D721Med (cell line): Measurements from ENCODE around the gene SLC16A4.
"Not testable (repeated sequence)": the region's sequence is repeated elsewhere in the genome, so short reads cannot be mapped to it uniquely, and the experiment has no call there.

Source experiments
- DNase-seq: peaks from one replicate; pipeline ENCODE4 v3.0.0; 2011; ENCODE audit warnings: low spot score; ENCODE audit not compliant: insufficient read length
- FAIRE-seq: peaks from 2 replicates; lab custom pipeline; 2011; peaks lifted over from hg19 to GRCh38; lab: Jason Lieb, UNC
- CTCF ChIP-seq: IDR thresholded peaks from 2 replicates; pipeline ENCODE4 v1.5.1; 2012; ENCODE audit warnings: mild to moderate bottlenecking, control low read depth; ENCODE audit not compliant: insufficient read depth; ENCODE audit errors: missing control alignments

SLC16A4 gene

DNA sequence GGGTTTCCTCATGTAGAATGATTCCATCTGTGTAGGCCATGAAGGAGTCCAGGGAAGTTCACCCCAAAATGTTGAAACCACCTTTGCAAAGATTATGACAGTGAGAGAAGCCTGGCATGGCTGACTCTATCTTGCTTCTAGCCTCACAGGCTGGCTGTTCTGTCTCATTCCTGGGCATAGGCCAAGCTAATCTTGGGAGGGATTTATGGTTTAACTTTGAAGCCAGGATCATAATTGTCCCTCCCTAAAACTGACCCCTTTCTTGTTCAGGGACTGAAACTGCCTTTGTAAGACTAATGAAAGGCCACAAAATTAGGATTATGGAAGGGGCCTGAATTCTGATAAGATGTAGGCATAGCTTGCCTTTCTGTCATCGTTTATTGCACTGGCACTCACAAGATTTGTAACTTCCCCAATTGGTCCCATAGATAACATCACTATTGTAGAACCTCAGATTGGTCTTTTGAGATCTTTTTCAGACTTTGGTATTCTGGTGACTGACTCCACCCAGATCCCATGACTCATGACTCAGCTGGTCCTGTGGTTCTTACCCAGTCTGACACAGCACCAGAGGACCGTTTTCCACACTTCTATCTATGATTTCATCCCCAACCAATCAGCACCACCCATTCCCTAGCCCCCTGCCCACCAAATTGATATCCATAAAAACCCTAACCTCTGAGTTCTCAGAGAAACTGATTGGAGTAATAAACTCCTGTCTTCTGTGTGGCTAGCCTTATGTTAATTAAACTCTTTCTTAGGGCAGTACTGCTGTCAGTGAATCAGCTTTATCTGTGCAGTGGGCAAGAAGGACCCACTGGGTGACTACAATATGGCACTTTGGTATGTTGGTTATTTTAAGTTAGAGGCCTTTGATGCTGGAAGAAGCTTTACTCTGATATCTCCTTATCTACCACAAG lies 30.3 kb upstream of the SLC16A4 start:
- DNase-seq = no peak
- TF ChIP-seq CTCF = no peak
- no peak for FAIRE-seq

DNA sequence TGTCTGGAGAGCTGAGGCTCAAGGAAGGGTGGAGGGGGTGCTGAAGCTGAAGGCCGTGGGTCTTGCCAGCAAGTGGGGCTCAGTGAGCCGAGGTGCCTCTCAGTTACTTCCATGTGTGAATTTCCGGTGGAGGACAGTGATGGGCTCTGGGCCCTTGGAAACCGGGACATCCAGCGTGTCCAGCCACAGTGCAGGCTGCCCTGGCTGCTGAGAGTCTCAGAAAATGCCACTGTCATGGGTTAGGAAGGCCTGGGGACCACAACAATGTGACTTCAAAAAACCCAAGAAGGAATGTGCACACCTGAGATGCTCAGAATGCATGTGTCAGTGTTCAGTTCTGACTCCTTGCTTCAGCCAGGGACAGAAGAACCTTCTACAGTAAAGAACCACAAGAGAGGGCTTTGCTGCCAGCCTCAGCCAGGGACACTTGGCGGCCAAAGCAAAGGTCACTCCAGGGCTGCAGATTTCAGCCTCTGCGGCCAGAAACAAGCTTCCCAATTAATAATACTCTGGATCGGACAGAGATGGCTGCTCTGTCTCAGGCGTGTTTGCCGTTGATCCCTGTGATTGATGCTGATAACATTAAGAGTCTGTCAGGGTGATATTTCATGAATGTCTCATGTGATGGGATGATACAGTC lies 29.3 kb upstream of the SLC16A4 start:
- no peak for FAIRE-seq

DNA sequence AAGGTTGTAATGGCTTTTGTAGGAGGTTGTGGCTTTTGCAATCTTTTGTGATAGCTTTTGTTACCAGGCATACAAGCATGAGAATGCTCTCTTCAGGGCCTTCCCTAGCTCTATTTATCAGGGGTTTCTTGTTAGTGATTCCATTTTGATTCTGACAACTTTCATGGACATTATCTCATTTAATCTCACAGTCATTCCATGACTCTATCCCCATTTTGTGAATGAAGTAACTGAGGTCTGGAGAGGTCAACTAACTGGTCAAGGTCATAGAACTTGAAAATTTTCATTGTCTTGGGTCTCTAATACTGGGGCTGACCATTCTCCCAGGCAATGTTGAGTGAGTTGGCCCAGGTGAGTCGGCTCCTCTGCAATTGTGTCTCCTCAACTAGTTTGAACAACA lies 27.9 kb upstream of the SLC16A4 start:
- TF ChIP-seq CTCF = no peak
- FAIRE-seq (no peak), DNase-seq (no peak)

More for the DNA sequence above, 29.3 kb upstream of the SLC16A4 start:
- no peak for DNase-seq
- TF ChIP-seq CTCF = no peak

DNA sequence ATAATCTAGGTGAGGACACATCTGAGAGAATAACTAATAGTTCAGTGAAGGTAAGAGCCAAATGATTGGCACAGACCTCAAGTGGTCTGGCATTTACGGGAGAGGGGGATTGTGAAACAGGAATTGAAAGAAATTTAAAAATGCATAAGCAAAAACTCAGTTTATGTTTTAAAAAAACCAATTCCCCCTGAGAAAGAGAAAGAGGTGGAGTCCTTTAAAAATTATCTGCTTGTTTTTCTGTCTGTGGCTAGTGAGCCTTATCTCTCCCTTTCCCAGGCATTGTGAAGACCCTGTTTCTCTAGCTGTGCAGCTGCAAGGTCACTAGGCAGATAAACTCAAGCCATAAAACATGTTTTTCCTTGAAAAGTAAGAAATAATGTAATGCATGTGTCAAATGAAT lies 22.2 kb upstream of the SLC16A4 start:
- not testable (repeated sequence) for DNase-seq, FAIRE-seq

- DNase-seq (peak; percentile 27), FAIRE-seq (no peak)
- TF ChIP-seq CTCF = peak; percentile 76
These were observed 21.8 kb upstream of the SLC16A4 start for GRCh38 chr1:110412576-110412975.

GRCh38 chr1:110411173-110411735 lies 20.4 kb upstream of the SLC16A4 start:
- no peak for DNase-seq
- no peak for FAIRE-seq
- TF ChIP-seq CTCF = no peak

DNA sequence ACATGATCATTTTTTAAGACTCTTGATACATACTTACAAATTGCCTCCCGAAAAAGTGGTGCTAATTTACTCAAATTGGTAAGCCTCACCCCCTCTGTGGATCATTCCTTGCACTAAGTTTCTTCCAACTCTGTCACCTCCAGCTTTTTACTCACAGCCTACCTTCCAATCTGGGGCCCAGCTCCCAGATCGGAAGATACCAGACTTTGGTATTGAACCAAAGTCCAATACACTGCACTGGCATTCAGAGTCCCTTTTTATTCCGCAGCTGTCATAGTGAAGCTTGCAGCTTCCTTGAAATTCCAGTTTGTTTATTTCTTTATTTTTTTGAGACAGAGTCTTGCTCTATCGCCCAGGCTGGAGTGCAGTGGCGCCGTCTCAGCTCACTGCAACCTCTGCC lies 18.5 kb upstream of the SLC16A4 start:
- FAIRE-seq (no peak), DNase-seq (no peak)
- no peak for TF ChIP-seq CTCF
